ENCODE measurements around the gene AJAP1.

AJAP1 gene

GRCh38 chr1:4708840-4709507 lies 54.6 kb downstream of the AJAP1 start:
- DNase-seq: no peak

GRCh38 chr1:4709641-4710040 lies 55.2 kb downstream of the AJAP1 start:
- no peak for DNase-seq

- DNase-seq: peak; percentile 65
Measured at GRCh38 chr1:4710592-4711415, 56.4 kb downstream of the AJAP1 start.

GRCh38 chr1:4711416-4712275 lies 57.2 kb downstream of the AJAP1 start:
- no peak for DNase-seq

- no peak for DNase-seq
Measured at GRCh38 chr1:4713669-4714068, 59.3 kb downstream of the AJAP1 start.

- DNase-seq: no peak
Measured at GRCh38 chr1:4716406-4716805, 62.0 kb downstream of the AJAP1 start.

- DNase-seq: no peak
Measured at GRCh38 chr1:4718071-4718470, 63.7 kb downstream of the AJAP1 start.

- DNase-seq: no peak
Measured at GRCh38 chr1:4723106-4723505, 68.7 kb downstream of the AJAP1 start.

GRCh38 chr1:4724001-4724400 lies 69.6 kb downstream of the AJAP1 start:
- DNase-seq: no peak

GRCh38 chr1:4724695-4725250 lies 70.4 kb downstream of the AJAP1 start:
- no peak for DNase-seq

- DNase-seq: no peak
Measured at GRCh38 chr1:4725416-4725815, 71.0 kb downstream of the AJAP1 start.

GRCh38 chr1:4726620-4727341 lies 72.4 kb downstream of the AJAP1 start:
- no peak for DNase-seq

- DNase-seq: no peak
Measured at GRCh38 chr1:4728319-4729089, 74.1 kb downstream of the AJAP1 start.

- no peak for DNase-seq
Measured at GRCh38 chr1:4729090-4729471, 74.7 kb downstream of the AJAP1 start.

- DNase-seq: no peak
Measured at GRCh38 chr1:4730078-4730477, 75.7 kb downstream of the AJAP1 start.

GRCh38 chr1:4733446-4734177 lies 79.2 kb downstream of the AJAP1 start:
- DNase-seq: no peak

- no peak for DNase-seq
Measured at GRCh38 chr1:4734219-4734618, 79.8 kb downstream of the AJAP1 start.

GRCh38 chr1:4734791-4735190 lies 80.4 kb downstream of the AJAP1 start:
- DNase-seq: no peak

- DNase-seq: no peak
Measured at GRCh38 chr1:4736254-4736653, 81.8 kb downstream of the AJAP1 start.

GRCh38 chr1:4741876-4742423 lies 87.5 kb downstream of the AJAP1 start:
- no peak for DNase-seq

Measured in DMS79 treated with DMSO at 0.1 percent for 48 hours (cell line).